GM21786 (cell line): ENCODE data around the gene TBC1D26.
"Not testable (repeated sequence)": the region's sequence is repeated elsewhere in the genome, so short reads cannot be mapped to it uniquely, and the experiment has no call there.

ENCODE experiments used
- ATAC-seq: cut with Tn5 transposase; IDR thresholded peaks from one replicate; pipeline ENCODE4 v1.9.1; 2021; ENCODE audit not compliant: unreplicated experiment

Gene TBC1D26

DNA sequence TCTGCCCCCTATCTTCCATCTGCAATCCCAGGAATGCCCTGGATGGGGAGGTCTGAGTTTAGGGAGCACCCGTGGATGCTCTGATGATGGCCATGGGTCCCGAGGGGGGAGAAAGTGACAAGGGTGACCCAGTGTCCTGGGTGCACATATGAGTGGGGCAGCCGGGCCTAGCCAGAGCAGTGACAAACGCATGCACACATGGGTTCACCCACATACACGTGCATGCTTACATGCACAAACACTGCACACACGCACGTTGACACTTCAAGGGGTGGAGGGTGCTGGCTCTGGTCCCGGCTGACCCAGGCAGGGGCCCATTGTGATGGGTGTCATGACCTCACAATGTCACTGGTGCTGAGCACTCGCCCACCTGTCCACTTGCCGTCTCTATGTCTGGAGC is at the start of gene TBC1D26:
Gene TBC1D26 (plus strand): TSS at position 384 of the 400 bp plus-strand sequence. CDS start 3,066 bp downstream, outside the sequence.
- ATAC-seq = not testable (repeated sequence)

- ATAC-seq = not testable (repeated sequence)
These were observed 48.9 kb upstream of the TBC1D26 start for GRCh38 chr17:15683135-15683534.

GRCh38 chr17:15683824-15684478 is 48.1 kb upstream of the TBC1D26 start, which contains the start of gene TRIM16:
Gene TRIM16 (minus strand): TSS chr17:15684311. CDS start chr17:15651609, 32,702 bp downstream.
- peak; percentile 95 for ATAC-seq

DNA sequence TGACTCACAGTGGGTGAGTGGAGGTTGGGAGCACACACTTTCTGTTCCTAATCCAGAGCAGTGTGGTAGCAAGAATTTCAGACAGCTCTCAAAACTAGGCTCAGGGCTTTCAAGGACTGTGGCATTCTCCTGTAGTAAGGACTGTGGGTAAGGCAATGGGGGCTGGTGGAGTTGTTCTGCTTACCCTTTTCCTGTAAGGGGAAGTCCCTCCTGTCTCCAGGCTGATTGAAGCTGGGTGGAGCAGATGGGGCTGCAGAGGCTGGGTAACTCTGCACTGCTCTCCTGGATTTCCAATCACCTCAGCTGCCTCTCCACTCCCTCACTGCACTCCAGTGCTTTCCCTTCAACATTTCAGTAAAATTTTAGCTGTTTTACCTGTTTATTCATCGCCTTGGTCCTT is 44.6 kb upstream of the TBC1D26 start:
- not testable (repeated sequence) for ATAC-seq

GRCh38 chr17:15698967-15699366 is 33.1 kb upstream of the TBC1D26 start:
- ATAC-seq = not testable (repeated sequence)

DNA sequence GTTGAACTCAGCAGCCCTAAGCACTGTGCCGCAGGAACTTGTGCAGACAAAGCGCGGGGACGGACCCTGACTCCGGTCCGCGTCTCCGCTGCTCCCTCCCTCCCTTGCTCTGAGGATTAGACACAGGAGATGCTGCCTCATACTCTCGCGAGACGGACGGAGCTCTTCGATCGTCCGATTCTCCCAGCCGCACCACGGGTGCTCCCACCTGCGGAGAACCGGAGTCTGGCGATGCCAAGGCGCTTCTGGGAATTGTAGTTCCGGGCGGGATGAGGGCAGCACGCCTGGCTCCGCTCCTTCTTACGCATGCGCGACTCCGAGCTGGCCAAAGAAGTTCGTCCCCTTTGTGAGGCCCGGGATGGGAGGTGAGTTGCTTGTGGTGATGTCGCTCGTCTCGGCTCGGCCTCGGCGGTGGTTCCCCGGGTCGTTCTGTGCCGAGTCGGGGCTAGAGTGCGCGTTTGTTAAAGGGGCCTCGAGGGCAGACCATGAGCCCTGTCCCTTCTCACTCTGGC is 32.6 kb upstream of the TBC1D26 start, which contains the start of gene ZNF286A:
Gene ZNF286A (plus strand): TSS at position 340 of the 512 bp plus-strand sequence. CDS start 578 bp downstream, outside the sequence.
- peak; percentile 98 for ATAC-seq

GRCh38 chr17:15699937-15700336 is 32.1 kb upstream of the TBC1D26 start:
- not testable (repeated sequence) for ATAC-seq

- not testable (repeated sequence) for ATAC-seq
These were observed 27.8 kb upstream of the TBC1D26 start for GRCh38 chr17:15704239-15704638.

DNA sequence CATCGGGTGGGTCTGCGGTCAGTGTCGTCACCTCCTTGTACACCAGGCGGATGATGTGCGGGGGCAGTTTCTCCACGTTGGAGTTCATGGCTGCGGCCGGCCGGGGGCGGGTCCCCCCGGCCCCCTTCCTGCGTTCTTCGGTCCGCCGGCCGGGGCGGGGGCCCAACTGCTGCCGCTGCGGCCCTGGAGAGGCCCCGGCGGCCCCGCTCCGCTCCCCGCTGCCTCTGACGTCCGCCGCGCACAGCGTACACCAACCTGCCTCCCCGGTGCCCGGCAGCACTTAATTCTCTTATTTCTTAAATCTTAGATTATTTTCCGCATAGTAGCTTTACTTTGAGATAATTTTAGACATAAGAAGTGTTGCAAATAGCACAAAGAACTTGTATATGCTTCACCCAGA is 27.3 kb upstream of the TBC1D26 start:
- not testable (repeated sequence) for ATAC-seq

GRCh38 chr17:15708879-15709278 is 23.2 kb upstream of the TBC1D26 start:
- ATAC-seq = not testable (repeated sequence)

GRCh38 chr17:15716601-15717563 is 15.2 kb upstream of the TBC1D26 start:
- not testable (repeated sequence) for ATAC-seq

DNA sequence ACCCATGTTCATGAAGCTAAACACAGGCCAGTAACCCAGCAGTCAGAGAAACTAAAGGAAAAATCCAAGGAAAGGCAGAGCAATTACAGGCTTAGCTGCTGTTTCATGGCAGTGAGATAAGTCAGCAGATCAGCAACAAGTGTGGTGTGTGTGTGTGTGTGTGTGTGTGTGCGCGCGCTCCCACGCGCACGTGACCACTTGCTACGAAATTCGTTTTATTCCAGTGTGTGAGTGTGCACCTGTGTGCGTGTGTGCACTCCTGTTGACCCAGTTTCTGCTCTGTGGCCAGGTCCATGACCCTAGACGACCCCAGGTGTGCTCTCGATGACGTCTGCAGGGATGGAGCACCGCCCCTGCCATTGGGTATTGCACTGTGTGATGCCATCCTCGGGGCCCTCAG is 1.5 kb upstream of the TBC1D26 start:
- ATAC-seq = not testable (repeated sequence)

DNA sequence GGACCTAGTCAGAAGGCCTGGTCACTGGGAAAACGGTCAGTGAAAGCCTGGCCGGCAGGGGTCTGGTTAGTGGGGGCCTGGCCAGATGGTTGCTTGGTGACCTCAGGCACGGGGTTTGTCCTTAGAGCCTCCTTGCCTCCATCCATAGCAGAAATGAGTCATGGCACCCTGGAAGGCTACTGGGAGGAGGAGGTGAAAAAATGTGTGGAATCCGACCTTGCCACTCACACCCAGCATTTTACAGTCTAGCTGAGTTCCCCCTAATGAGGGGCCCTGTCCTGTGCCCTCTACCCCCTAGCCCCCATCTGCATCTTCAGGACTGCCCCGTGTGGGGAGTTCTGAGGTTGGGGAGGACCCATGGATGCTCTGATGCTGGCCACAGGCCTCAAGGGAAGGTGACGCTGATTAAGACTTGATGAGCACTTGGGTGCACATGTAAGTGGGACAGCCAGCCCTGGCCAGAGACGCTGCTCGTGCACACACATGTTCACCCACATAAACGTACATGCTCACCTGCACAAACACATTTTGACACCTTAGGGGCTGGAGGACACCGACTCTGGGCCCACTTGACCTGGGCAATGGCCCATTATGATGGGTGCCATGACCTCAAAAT is 1.2 kb downstream of the TBC1D26 start:
- not testable (repeated sequence) for ATAC-seq

DNA sequence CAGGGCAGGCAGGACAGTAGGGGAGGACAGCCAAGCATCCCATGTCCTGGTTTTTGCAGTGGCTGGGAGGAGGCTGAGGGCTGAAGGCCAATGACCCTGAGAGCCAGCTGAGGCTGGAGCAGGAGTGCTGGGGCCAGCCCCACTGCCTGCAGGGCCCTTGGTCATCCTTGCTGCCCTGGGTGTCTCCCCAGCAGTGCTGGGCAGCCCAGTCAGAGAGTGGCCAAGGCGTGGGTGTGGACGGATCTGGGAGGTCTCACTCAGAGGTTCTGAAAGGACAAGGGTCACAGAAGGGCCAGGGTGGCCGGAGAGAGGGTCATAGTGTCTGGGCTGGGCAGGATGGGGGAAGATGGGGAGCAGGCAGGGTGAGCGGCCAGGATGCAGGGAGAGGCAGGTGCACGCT is 4.5 kb downstream of the TBC1D26 start:
- ATAC-seq = not testable (repeated sequence)

DNA sequence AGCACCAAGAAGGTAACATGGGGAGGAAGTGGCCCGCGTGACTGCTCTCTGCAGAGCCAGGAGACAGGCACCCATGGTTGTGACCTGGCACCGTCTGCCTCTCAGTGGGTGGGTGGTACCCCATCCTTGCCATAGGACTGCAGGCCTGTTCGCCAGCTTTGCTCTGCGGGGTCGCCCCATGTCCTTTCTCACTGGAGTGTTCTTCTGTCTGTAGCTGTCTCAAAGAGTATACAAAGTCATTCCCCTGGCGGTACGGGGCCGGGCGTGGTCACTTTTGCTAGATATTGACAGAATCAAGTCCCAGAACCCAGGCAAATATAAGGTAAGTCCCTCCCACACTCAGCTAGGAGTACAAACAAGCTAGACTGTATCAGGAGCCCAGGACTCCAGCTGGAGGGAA is 6.0 kb downstream of the TBC1D26 start:
- no peak for ATAC-seq

GRCh38 chr17:15739259-15739658 is 7.2 kb downstream of the TBC1D26 start:
- ATAC-seq = not testable (repeated sequence)

GRCh38 chr17:15740041-15740440 is 8.0 kb downstream of the TBC1D26 start:
- ATAC-seq = not testable (repeated sequence)

DNA sequence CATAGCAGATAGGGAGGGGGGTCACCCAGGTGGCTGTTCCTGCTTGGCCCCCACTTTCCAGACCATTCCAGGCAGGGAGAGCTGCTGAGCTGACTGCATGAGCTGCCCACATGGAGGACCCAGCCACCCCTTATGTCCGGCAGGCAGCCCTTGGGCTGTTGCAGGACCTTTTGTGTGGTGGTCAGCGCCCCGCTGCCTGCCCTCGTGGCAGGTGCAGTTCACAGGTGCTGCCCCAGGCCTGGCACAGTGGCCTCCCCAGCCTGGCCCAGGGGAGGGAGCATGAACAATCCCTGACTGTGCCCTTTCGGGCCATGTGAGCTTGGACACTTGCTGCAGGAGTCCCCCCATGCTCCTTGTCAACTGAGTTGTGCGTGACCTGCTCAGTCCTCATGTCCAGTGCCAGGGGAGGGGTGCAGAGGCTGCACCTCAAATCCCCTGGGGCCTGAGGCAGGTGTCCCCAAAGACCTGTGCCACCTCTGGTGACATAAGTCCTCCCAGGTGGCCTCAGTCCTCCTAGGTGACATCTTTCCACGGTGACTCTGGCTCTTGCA is 8.6 kb downstream of the TBC1D26 start:
- ATAC-seq = no peak

- ATAC-seq = no peak
These were observed 9.5 kb downstream of the TBC1D26 start for GRCh38 chr17:15741624-15742023.

DNA sequence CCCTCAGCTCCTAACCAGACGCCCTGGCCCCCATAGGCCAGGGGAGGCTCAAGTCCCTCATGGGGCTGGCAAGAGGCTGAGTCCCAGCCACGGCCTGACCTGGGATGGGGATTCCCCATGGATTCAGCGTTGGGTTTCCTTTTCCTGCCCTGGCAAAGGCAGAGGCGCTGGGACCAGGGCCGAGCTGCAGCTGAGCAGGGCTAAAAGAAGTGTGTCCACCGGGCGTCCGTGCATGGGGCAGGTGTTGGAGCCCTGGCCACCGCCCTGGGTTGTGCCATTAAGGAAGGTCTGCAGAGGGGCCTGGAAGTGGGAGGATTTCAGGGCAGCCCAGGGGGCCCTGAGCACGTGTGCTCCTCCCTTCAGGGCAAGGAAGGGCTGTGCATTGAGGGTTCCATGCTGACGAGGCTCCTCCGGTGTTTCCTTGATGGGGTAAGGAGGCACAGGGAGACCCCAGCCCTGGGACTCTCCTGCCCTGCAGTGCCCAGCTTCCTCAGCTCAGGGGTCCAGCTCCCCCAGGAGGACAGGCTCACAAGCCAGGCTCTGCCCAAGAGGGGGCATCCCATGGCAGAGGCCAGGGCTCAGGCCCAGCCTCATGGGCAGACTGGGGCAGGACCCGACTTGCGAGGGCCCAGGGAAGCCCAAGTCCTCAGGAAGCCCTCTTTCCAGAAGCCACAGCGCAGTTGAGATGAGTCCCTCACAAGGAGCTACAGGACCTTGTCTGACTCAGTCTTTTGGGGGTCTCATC is 10.1 kb downstream of the TBC1D26 start:
- ATAC-seq = no peak
